OCI-LY3 (cell line): Measurements from ENCODE around the gene RNF4.

Experiments used
- H2AFZ ChIP-seq: fragments of 200-600, 300-600 bp; shearing (Covaris generic); 2 replicates; pipeline ENCODE4 v1.6.0; 2014; ENCODE audit warnings: antibody characterized with exemption, low read depth, low read length
- H3K27ac ChIP-seq: fragments of 200-600, 300-600 bp; sonication (generic); 2 replicates; pipeline ENCODE4 v1.5.1; 2014; ENCODE audit warnings: mild to moderate bottlenecking, low read length, moderate library complexity, mixed read lengths
- H3K27me3 ChIP-seq: fragments of 200-600, 300-600 bp; sonication (generic); 2 replicates; pipeline ENCODE4 v1.6.1; 2014; ENCODE audit warnings: low read depth, low read length, mixed read lengths
- H3K36me3 ChIP-seq: fragments of 200-600, 300-600 bp; sonication (generic); replicated peaks from 2 replicates; pipeline ENCODE3; 2014; ENCODE audit warnings: low read depth, low read length, mixed read lengths
- H3K4me1 ChIP-seq: fragments of 300-600, 200-600 bp; sonication (generic); 2 replicates; pipeline ENCODE4 v1.6.1; 2014; ENCODE audit warnings: low read length, mixed read lengths
- H3K4me2 ChIP-seq: fragments of 200-600, 300-600 bp; sonication (generic); 2 replicates; pipeline ENCODE4 v1.6.1; 2014; ENCODE audit warnings: low read length, mixed read lengths
- H3K4me3 ChIP-seq: fragments of 300-600, 200-600 bp; sonication (generic); 2 replicates; pipeline ENCODE4 v1.5.1; 2014; ENCODE audit warnings: antibody characterized with exemption, mild to moderate bottlenecking, low read length, moderate library complexity
- H3K79me2 ChIP-seq: fragments of 300-600, 200-600 bp; shearing (Covaris generic); 2 replicates; pipeline ENCODE4 v1.6.1; 2014; ENCODE audit warnings: mild to moderate bottlenecking, low read length, mixed read lengths
- H3K9ac ChIP-seq: fragments of 300-600, 200-600 bp; shearing (Covaris generic); 2 replicates; pipeline ENCODE4 v1.6.0; 2014; ENCODE audit warnings: mild to moderate bottlenecking, low read length, moderate library complexity
- H3K9me3 ChIP-seq: fragments of 200-600, 300-600 bp; shearing (Covaris generic); 2 replicates; pipeline ENCODE4 v1.6.1; 2014; ENCODE audit warnings: low read length, mixed read lengths; ENCODE audit not compliant: insufficient read depth
- H4K20me1 ChIP-seq: fragments of 200-600, 300-600 bp; sonication (generic); 2 replicates; pipeline ENCODE4 v1.6.1; 2016; ENCODE audit warnings: low read length, mixed read lengths; ENCODE audit not compliant: insufficient read depth
- EZH2phosphoT487 ChIP-seq: fragments of 200-600 bp; shearing (Covaris generic); IDR thresholded peaks from 2 replicates; pipeline ENCODE4 v1.6.1; 2018; ENCODE audit warnings: antibody characterized with exemption, mixed run types, low read depth
- TF ChIP-seq, protein P1 (sequence below): fragments of 200-600, 300-600 bp; sonication (generic); IDR thresholded peaks from 2 replicates; pipeline ENCODE4 v1.5.1; 2014; ENCODE audit warnings: antibody characterized with exemption, low read length, low read depth

RNF4 gene

DNA sequence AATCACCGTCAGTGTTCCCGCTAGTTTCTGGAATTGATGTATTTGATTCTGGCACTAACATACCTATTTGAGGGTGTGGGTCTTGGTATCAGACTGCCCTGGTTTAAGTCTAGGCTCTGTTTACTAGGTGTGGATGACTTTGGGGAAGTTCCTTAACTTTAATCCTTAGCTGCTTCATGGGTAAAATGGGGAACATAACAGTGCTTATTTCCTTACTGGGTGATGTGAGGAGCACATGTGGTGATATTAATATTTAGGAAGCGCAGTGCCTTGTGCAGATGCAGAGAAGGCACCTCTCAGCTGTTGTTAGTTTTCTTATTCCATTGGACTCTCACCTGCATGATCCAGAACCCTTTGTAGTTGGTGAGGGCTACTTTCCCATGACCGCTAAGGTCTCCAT is 17.1 kb downstream of the RNF4 start:
- H3K27me3 ChIP-seq: no peaks in the 10 kb centered on the region
- no peak overlapping the region for H2AFZ ChIP-seq
- peaks cover 27% of the 10 kb centered on the region for H3K36me3 ChIP-seq
- H3K4me2 ChIP-seq: peak overlapping the region; percentile 90
- TF ChIP-seq EZH2phosphoT487: no peak
- TF ChIP-seq, protein P1, sequence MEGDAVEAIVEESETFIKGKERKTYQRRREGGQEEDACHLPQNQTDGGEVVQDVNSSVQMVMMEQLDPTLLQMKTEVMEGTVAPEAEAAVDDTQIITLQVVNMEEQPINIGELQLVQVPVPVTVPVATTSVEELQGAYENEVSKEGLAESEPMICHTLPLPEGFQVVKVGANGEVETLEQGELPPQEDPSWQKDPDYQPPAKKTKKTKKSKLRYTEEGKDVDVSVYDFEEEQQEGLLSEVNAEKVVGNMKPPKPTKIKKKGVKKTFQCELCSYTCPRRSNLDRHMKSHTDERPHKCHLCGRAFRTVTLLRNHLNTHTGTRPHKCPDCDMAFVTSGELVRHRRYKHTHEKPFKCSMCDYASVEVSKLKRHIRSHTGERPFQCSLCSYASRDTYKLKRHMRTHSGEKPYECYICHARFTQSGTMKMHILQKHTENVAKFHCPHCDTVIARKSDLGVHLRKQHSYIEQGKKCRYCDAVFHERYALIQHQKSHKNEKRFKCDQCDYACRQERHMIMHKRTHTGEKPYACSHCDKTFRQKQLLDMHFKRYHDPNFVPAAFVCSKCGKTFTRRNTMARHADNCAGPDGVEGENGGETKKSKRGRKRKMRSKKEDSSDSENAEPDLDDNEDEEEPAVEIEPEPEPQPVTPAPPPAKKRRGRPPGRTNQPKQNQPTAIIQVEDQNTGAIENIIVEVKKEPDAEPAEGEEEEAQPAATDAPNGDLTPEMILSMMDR: no peak
- H3K4me3 ChIP-seq: peak overlapping the region; percentile 68
- peak overlapping the region; percentile 94 for H3K27ac ChIP-seq
- peaks cover 67% of the 10 kb centered on the region for H3K4me1 ChIP-seq
- H3K9me3 ChIP-seq: no peaks in the 10 kb centered on the region
- H3K9ac ChIP-seq: peak overlapping the region; percentile 45; the same call in 1 of the 2 replicates
- peaks cover 93% of the 10 kb centered on the region for H4K20me1 ChIP-seq
- H3K79me2 ChIP-seq: peaks cover 100% of the 10 kb centered on the region

DNA sequence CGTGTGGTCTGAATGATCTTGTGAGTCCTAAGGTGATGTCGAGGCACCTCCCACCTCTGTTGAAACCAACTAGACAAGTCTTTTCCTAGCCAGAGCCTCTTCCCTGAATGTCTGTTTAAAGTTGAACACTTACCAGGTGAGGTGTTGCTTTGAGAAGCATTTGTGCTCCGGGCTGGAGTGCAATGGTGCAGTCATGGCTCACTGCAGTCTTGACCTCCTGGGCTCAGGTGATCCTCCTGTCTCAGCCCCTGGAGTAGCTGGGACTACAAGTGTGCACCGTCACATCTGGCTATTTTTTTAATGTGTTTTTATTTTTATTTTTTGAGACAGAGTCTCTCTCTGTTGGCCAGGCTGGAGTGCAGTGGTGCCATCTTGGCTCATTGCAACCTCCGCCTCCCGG is 18.1 kb downstream of the RNF4 start:
- Histone ChIP-seq H3K79me2 (peaks cover 99% of the 10 kb centered on the region), H3K27me3 (no peaks in the 10 kb centered on the region), H3K9me3 (no peaks in the 10 kb centered on the region), H3K36me3 (peaks cover 27% of the 10 kb centered on the region), H3K9ac (no peak overlapping the region), H4K20me1 (peaks cover 92% of the 10 kb centered on the region), H3K4me3 (no peak overlapping the region), H3K4me1 (peaks cover 56% of the 10 kb centered on the region), H3K4me2 (0 out of 2 replicates have a peak overlapping the region, but pooled peaks have one; percentile 90), H2AFZ (no peak overlapping the region), H3K27ac (no peak overlapping the region)
- TF ChIP-seq, protein P1: no peak
- TF ChIP-seq EZH2phosphoT487: no peak

DNA sequence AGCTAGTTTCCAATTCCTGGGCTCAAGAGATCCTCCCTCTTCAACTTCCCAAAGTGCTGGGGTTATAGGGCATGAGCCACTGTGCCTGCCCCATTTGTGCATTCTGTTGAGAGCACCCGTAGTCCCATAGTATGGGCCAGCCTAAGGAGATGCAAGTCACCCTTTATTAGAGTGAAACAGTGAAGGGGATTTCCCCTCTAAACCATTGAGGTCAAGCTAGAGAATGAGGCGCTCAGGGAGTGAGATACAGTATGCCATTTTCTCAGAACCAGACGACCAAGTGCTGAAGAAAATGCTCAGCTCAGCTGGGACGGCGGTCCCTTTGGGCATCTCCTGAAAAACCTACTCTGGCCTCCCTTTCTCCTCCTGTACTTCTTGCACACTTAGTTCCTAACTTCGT is 18.7 kb downstream of the RNF4 start:
- Histone ChIP-seq H3K4me2 (peak overlapping the region; percentile 48), H3K79me2 (peaks cover 99% of the 10 kb centered on the region), H4K20me1 (peaks cover 92% of the 10 kb centered on the region), H3K27me3 (no peaks in the 10 kb centered on the region), H3K27ac (peak overlapping the region; percentile 8; the same call in 1 of the 2 replicates), H3K9ac (no peak overlapping the region), H3K4me1 (peaks cover 50% of the 10 kb centered on the region), H3K4me3 (peak overlapping the region; percentile 17), H3K36me3 (peaks cover 34% of the 10 kb centered on the region), H2AFZ (no peak overlapping the region), H3K9me3 (no peaks in the 10 kb centered on the region)
- TF ChIP-seq EZH2phosphoT487: no peak
- TF ChIP-seq, protein P1: no peak

DNA sequence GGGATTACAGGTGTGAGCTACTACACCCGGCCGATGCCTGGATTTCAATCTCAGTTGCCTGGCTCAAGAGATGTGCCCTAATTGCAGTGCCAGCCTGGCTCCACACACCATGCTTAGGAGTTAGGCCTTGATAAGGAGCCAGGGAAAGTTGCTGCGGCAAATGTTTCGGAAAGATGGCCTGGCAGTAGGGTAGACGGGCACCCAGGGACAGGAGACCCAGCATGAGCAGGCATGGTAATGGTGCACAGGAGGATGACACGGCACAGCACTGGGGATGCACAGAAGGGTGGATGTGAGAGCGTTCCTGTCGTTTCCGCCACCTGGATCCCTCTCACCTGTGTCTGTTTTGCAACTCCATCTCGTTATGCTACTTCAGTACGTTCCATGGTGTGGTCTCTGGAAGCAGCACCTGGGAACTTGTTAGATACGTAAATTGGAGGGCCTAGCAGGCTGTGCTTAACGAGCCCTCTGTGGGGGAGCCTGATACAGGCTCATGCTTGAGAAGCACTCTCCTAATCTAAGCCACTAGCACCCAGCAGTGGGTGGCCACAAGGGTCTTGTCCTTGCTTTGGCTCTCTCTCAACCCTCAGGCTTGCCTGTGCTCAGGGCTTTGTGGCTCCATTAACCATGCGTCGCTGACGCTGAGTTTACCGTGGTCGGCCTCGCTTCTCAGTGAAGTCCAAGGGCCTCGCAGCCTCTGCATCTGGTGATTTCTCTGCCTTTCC is 20.3 kb downstream of the RNF4 start:
- Histone ChIP-seq H3K9me3 (no peaks in the 10 kb centered on the region), H3K4me2 (no peak overlapping the region), H3K4me1 (peaks cover 37% of the 10 kb centered on the region), H3K27ac (no peak overlapping the region), H3K4me3 (no peak overlapping the region), H4K20me1 (peaks cover 92% of the 10 kb centered on the region), H3K36me3 (peaks cover 46% of the 10 kb centered on the region), H2AFZ (no peak overlapping the region), H3K27me3 (no peaks in the 10 kb centered on the region), H3K9ac (no peak overlapping the region), H3K79me2 (peaks cover 96% of the 10 kb centered on the region)
- TF ChIP-seq EZH2phosphoT487: no peak
- TF ChIP-seq, protein P1: no peak
